ENCODE results near the gene EEF1A1.

- TF ChIP-seq POLR2A (IDR thresholded peaks at IDR 0.05; ENCODE audit: low read depth, low read length) (no peak), TAF1 (IDR thresholded peaks at IDR 0.05; ENCODE audit: borderline replicate concordance, low read depth, low read length) (no peak), POLR2AphosphoS5 (IDR thresholded peaks at IDR 0.05; ENCODE audit: low read depth, low read length) (no peak)
Observed at GRCh38 chr6:73504160-73504559, 16.7 kb downstream of the EEF1A1 start.
